ENCODE data around the gene NDUFV1.
"Not testable (repeated sequence)": the region's sequence is repeated elsewhere in the genome, so short reads cannot be mapped to it uniquely, and the experiment has no call there.

NDUFV1 gene

GRCh38 chr11:67606492-67607295 is at the start of gene NDUFV1:
Gene NDUFV1, plus strand, starts transcription at chr11:67606936. Its CDS starts 69 bp downstream, at chr11:67607005.
- H3K9ac ChIP-seq (ENCODE audit: low read length) = peak within 1 kb of the TSS; percentile 60
- H3K27ac ChIP-seq (ENCODE audit: low read length) = no peak within 1 kb of the TSS
- no peaks in the 10 kb centered on the region for H3K9me3 ChIP-seq (ENCODE audit: control insufficient read depth, low read depth, low read length)
- peaks cover 11% of the 10 kb centered on the region for H3K27me3 ChIP-seq (ENCODE audit: control insufficient read depth, insufficient read depth, low read length)
- peaks cover 9% of the 10 kb centered on the region for H3K4me1 ChIP-seq (ENCODE audit: control insufficient read depth, low read depth, low read length)
- H3K36me3 ChIP-seq (ENCODE audit: control insufficient read depth, low read depth, low read length) = peaks cover 25% of the 10 kb centered on the region
- peak within 1 kb of the TSS; percentile 89 for H3K4me3 ChIP-seq (ENCODE audit: low read length)

- no peak overlapping the region for H3K4me3 ChIP-seq (ENCODE audit: low read length)
Measured at GRCh38 chr11:67558084-67558772, 48.5 kb upstream of the NDUFV1 start.

GRCh38 chr11:67561971-67562619 is 44.6 kb upstream of the NDUFV1 start:
- H3K27ac ChIP-seq (ENCODE audit: low read length) = no peak overlapping the region
- no peak overlapping the region for H3K4me3 ChIP-seq (ENCODE audit: low read length)
- H3K27me3 ChIP-seq (ENCODE audit: control insufficient read depth, insufficient read depth, low read length) = no peaks in the 10 kb centered on the region
- H3K9ac ChIP-seq (ENCODE audit: low read length) = no peak overlapping the region
- no peaks in the 10 kb centered on the region for H3K36me3 ChIP-seq (ENCODE audit: control insufficient read depth, low read depth, low read length)
- no peaks in the 10 kb centered on the region for H3K9me3 ChIP-seq (ENCODE audit: control insufficient read depth, low read depth, low read length)
- peaks cover 7% of the 10 kb centered on the region for H3K4me1 ChIP-seq (ENCODE audit: control insufficient read depth, low read depth, low read length)

More at GRCh38 chr11:67558084-67558772, 48.5 kb upstream of the NDUFV1 start:
- no peaks in the 10 kb centered on the region for H3K36me3 ChIP-seq (ENCODE audit: control insufficient read depth, low read depth, low read length)
- H3K27me3 ChIP-seq (ENCODE audit: control insufficient read depth, insufficient read depth, low read length) = no peaks in the 10 kb centered on the region
- no peak overlapping the region for H3K27ac ChIP-seq (ENCODE audit: low read length)
- no peaks in the 10 kb centered on the region for H3K9me3 ChIP-seq (ENCODE audit: control insufficient read depth, low read depth, low read length)
- peaks cover 3% of the 10 kb centered on the region for H3K4me1 ChIP-seq (ENCODE audit: control insufficient read depth, low read depth, low read length)
- H3K9ac ChIP-seq (ENCODE audit: low read length) = no peak overlapping the region

- Histone ChIP-seq H3K27ac (ENCODE audit: low read length) (no peak overlapping the region), H3K9ac (ENCODE audit: low read length) (no peak overlapping the region), H3K27me3 (ENCODE audit: control insufficient read depth, insufficient read depth, low read length) (no peaks in the 10 kb centered on the region), H3K4me1 (ENCODE audit: control insufficient read depth, low read depth, low read length) (peaks cover 7% of the 10 kb centered on the region), H3K9me3 (ENCODE audit: control insufficient read depth, low read depth, low read length) (no peaks in the 10 kb centered on the region), H3K4me3 (ENCODE audit: low read length) (no peak overlapping the region), H3K36me3 (ENCODE audit: control insufficient read depth, low read depth, low read length) (no peaks in the 10 kb centered on the region)
Measured at GRCh38 chr11:67562963-67563704, 43.6 kb upstream of the NDUFV1 start.

- H3K27ac ChIP-seq (ENCODE audit: low read length); H3K27me3 ChIP-seq (ENCODE audit: control insufficient read depth, insufficient read depth, low read length); H3K4me3 ChIP-seq (ENCODE audit: low read length); H3K9me3 ChIP-seq (ENCODE audit: control insufficient read depth, low read depth, low read length); H3K36me3 ChIP-seq (ENCODE audit: control insufficient read depth, low read depth, low read length); H3K9ac ChIP-seq (ENCODE audit: low read length); H3K4me1 ChIP-seq (ENCODE audit: control insufficient read depth, low read depth, low read length): not testable (repeated sequence)
Measured at GRCh38 chr11:67563705-67564114, 43.0 kb upstream of the NDUFV1 start.

GRCh38 chr11:67564230-67564629 is 42.5 kb upstream of the NDUFV1 start:
- Histone ChIP-seq H3K4me1 (ENCODE audit: control insufficient read depth, low read depth, low read length) (peaks cover 7% of the 10 kb centered on the region), H3K27ac (ENCODE audit: low read length) (no peak overlapping the region), H3K36me3 (ENCODE audit: control insufficient read depth, low read depth, low read length) (no peaks in the 10 kb centered on the region), H3K27me3 (ENCODE audit: control insufficient read depth, insufficient read depth, low read length) (no peaks in the 10 kb centered on the region), H3K9me3 (ENCODE audit: control insufficient read depth, low read depth, low read length) (no peaks in the 10 kb centered on the region), H3K9ac (ENCODE audit: low read length) (no peak overlapping the region), H3K4me3 (ENCODE audit: low read length) (no peak overlapping the region)

GRCh38 chr11:67571443-67571842 is 35.3 kb upstream of the NDUFV1 start:
- Histone ChIP-seq H3K4me1 (ENCODE audit: control insufficient read depth, low read depth, low read length) (no peaks in the 10 kb centered on the region), H3K9ac (ENCODE audit: low read length) (no peak overlapping the region), H3K27me3 (ENCODE audit: control insufficient read depth, insufficient read depth, low read length) (no peaks in the 10 kb centered on the region), H3K27ac (ENCODE audit: low read length) (no peak overlapping the region), H3K9me3 (ENCODE audit: control insufficient read depth, low read depth, low read length) (no peaks in the 10 kb centered on the region), H3K36me3 (ENCODE audit: control insufficient read depth, low read depth, low read length) (no peaks in the 10 kb centered on the region), H3K4me3 (ENCODE audit: low read length) (no peak overlapping the region)

DNA sequence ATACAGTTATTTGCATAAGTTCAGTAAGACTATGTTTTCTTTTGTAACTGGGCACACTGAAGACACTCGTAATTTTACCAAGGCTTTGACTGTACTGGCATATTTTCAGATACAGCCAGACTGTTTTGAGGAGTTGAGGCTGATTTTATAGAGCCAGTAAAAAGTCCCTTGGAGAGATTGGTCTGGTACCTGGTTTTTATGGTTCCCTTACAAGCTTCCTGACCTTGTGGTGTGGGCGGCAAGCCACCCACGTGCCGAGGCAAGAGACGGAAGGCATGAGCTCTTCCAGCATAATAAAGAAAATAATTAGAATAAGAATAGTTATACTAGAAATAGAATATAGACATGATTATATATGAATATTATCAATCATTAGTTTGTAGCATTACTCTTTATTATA is 34.4 kb upstream of the NDUFV1 start:
- no peaks in the 10 kb centered on the region for H3K9me3 ChIP-seq (ENCODE audit: control insufficient read depth, low read depth, low read length)
- H3K36me3 ChIP-seq (ENCODE audit: control insufficient read depth, low read depth, low read length) = no peaks in the 10 kb centered on the region

GRCh38 chr11:67572747-67573419 is 33.9 kb upstream of the NDUFV1 start:
- H3K9ac ChIP-seq (ENCODE audit: low read length) = no peak overlapping the region
- no peaks in the 10 kb centered on the region for H3K36me3 ChIP-seq (ENCODE audit: control insufficient read depth, low read depth, low read length)
- H3K27me3 ChIP-seq (ENCODE audit: control insufficient read depth, insufficient read depth, low read length) = no peaks in the 10 kb centered on the region
- H3K4me1 ChIP-seq (ENCODE audit: control insufficient read depth, low read depth, low read length) = no peaks in the 10 kb centered on the region
- no peak overlapping the region for H3K27ac ChIP-seq (ENCODE audit: low read length)
- H3K9me3 ChIP-seq (ENCODE audit: control insufficient read depth, low read depth, low read length) = no peaks in the 10 kb centered on the region
- no peak overlapping the region for H3K4me3 ChIP-seq (ENCODE audit: low read length)

More for the DNA sequence above, 34.4 kb upstream of the NDUFV1 start:
- H3K4me1 ChIP-seq (ENCODE audit: control insufficient read depth, low read depth, low read length) = no peaks in the 10 kb centered on the region
- no peak overlapping the region for H3K27ac ChIP-seq (ENCODE audit: low read length)
- no peak overlapping the region for H3K9ac ChIP-seq (ENCODE audit: low read length)
- no peaks in the 10 kb centered on the region for H3K27me3 ChIP-seq (ENCODE audit: control insufficient read depth, insufficient read depth, low read length)
- H3K4me3 ChIP-seq (ENCODE audit: low read length) = no peak overlapping the region

DNA sequence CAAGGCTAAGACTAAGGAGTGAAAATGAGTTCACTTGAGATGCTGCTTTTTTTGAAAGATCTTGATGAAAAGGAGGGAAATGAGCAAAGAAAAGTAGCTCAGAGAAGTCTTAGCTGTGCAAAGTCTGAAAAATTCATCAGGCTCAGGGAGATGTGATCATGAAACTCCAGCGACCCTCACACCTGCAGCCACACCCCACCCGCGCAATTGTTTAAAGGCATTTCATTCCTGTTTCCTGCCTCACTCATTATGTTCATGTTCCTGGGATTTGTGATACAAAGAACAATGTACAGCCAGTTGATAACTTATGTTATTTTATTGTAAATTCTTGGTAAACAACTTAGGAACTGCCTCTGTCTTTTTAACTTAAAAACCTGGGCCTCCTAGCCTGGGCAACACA is 31.8 kb upstream of the NDUFV1 start:
- Histone ChIP-seq H3K27me3 (ENCODE audit: control insufficient read depth, insufficient read depth, low read length) (peaks cover 3% of the 10 kb centered on the region), H3K27ac (ENCODE audit: low read length) (no peak overlapping the region), H3K9ac (ENCODE audit: low read length) (no peak overlapping the region), H3K36me3 (ENCODE audit: control insufficient read depth, low read depth, low read length) (no peaks in the 10 kb centered on the region), H3K4me1 (ENCODE audit: control insufficient read depth, low read depth, low read length) (no peaks in the 10 kb centered on the region), H3K4me3 (ENCODE audit: low read length) (no peak overlapping the region), H3K9me3 (ENCODE audit: control insufficient read depth, low read depth, low read length) (no peaks in the 10 kb centered on the region)
